ENCODE data around the gene CEP170.
"Not testable (repeated sequence)": the region's sequence is repeated elsewhere in the genome, so short reads cannot be mapped to it uniquely, and the experiment has no call there.

- TF ChIP-seq CTCF (IDR thresholded peaks at IDR 0.05; ENCODE audit: insufficient read depth, low read depth, low read length); EZH2 (IDR thresholded peaks at IDR 0.05; ENCODE audit: insufficient read depth, low read length): not testable (repeated sequence)
Observed at GRCh38 chr1:243204336-243204735, 50.7 kb downstream of the CEP170 start.

Data from astrocyte (in vitro differentiated cells and primary cell).